Osteocyte (in vitro differentiated cells): ENCODE results near the gene MRPL18. TPM values are rescaled to one million over a fixed set of nuclear protein-coding genes. Genes with fewer than 3 reads are reported as not detected.

Source experiments
- DNase-seq: peaks from one replicate; pipeline ENCODE4 v3.0.0; 2021; ENCODE audit warnings: mixed read lengths; ENCODE audit not compliant: unreplicated experiment; ENCODE audit errors: extremely low spot score
- H3K27ac Mint-ChIP-seq: one replicate; pipeline ENCODE4 v1.8.0; 2021; ENCODE audit warnings: mild to moderate bottlenecking, mixed read lengths; ENCODE audit not compliant: unreplicated experiment
- H3K27me3 Mint-ChIP-seq: one replicate; pipeline ENCODE4 v1.8.0; 2021; ENCODE audit warnings: mixed read lengths; ENCODE audit not compliant: unreplicated experiment
- H3K36me3 Mint-ChIP-seq: one replicate; pipeline ENCODE4 v1.8.0; 2021; ENCODE audit warnings: mixed read lengths; ENCODE audit not compliant: unreplicated experiment
- H3K4me1 Mint-ChIP-seq: one replicate; pipeline ENCODE4 v1.8.0; 2021; ENCODE audit warnings: mixed read lengths; ENCODE audit not compliant: unreplicated experiment
- H3K4me3 Mint-ChIP-seq: one replicate; pipeline ENCODE4 v1.8.0; 2021; ENCODE audit warnings: mild to moderate bottlenecking, moderate library complexity, mixed read lengths; ENCODE audit not compliant: unreplicated experiment
- H3K9me3 Mint-ChIP-seq: one replicate; pipeline ENCODE4 v1.8.0; 2021; ENCODE audit warnings: mixed read lengths; ENCODE audit not compliant: unreplicated experiment
- CTCF ChIP-seq: fragments of 200-600 bp; sonication (generic); IDR thresholded peaks from 2 replicates; pipeline ENCODE4 v1.5.0; 2021; ENCODE audit warnings: antibody characterized with exemption, mild to moderate bottlenecking, moderate library complexity
- total RNA-seq: library from RNA; stranded (reverse); gene quantifications from 2 replicates; pipeline ENCODE4 v1.2.1, GENCODE V29; 2021

The MRPL18 gene
- total RNA-seq, 1 donor from 2014 or later = 47.3 TPM

GRCh38 chr6:159777240-159777904 lies 12.9 kb upstream of the MRPL18 start:
- no peak overlapping the region for H3K27ac Mint-ChIP-seq
- peaks cover 48% of the 10 kb centered on the region for H3K36me3 Mint-ChIP-seq
- no peak for TF ChIP-seq CTCF
- H3K4me3 Mint-ChIP-seq = no peak overlapping the region
- no peaks in the 10 kb centered on the region for H3K27me3 Mint-ChIP-seq
- no peaks in the 10 kb centered on the region for H3K9me3 Mint-ChIP-seq
- no peak for DNase-seq
- H3K4me1 Mint-ChIP-seq = no peaks in the 10 kb centered on the region

GRCh38 chr6:159778131-159778530 lies 12.1 kb upstream of the MRPL18 start:
- TF ChIP-seq CTCF = no peak
- Mint-ChIP-seq H3K27ac (no peak overlapping the region), H3K4me3 (no peak overlapping the region), H3K36me3 (peaks cover 56% of the 10 kb centered on the region), H3K27me3 (no peaks in the 10 kb centered on the region), H3K4me1 (no peaks in the 10 kb centered on the region), H3K9me3 (no peaks in the 10 kb centered on the region)
- DNase-seq = no peak

GRCh38 chr6:159778542-159779103 lies 11.6 kb upstream of the MRPL18 start:
- Mint-ChIP-seq H3K27ac (no peak overlapping the region), H3K9me3 (no peaks in the 10 kb centered on the region), H3K4me1 (no peaks in the 10 kb centered on the region), H3K4me3 (no peak overlapping the region), H3K27me3 (no peaks in the 10 kb centered on the region), H3K36me3 (peaks cover 59% of the 10 kb centered on the region)
- TF ChIP-seq CTCF = no peak
- DNase-seq = no peak

- Mint-ChIP-seq H3K4me3 (peak overlapping the region; percentile 93), H3K27me3 (no peaks in the 10 kb centered on the region), H3K4me1 (peaks cover 35% of the 10 kb centered on the region), H3K9me3 (no peaks in the 10 kb centered on the region), H3K27ac (peak overlapping the region; percentile 99), H3K36me3 (peaks cover 37% of the 10 kb centered on the region)
- TF ChIP-seq CTCF = no peak
- DNase-seq = no peak
Measured at GRCh38 chr6:159788276-159788675, 2.0 kb upstream of the MRPL18 start.

- DNase-seq = no peak
- no peak for TF ChIP-seq CTCF
- Mint-ChIP-seq H3K27me3 (no peaks in the 10 kb centered on the region), H3K4me3 (peak overlapping the region; percentile 93), H3K4me1 (peaks cover 35% of the 10 kb centered on the region), H3K9me3 (no peaks in the 10 kb centered on the region), H3K36me3 (peaks cover 33% of the 10 kb centered on the region), H3K27ac (peak overlapping the region; percentile 99)
Measured at GRCh38 chr6:159788753-159789376, 1.4 kb upstream of the MRPL18 start.
